ENCODE results near the gene DNM3. TPM values are rescaled to one million over a fixed set of nuclear protein-coding genes. Genes with fewer than 3 reads are reported as not detected.

Gene DNM3
- total RNA-seq, 1 experiment from 2014 or later: 2.7 TPM

DNA sequence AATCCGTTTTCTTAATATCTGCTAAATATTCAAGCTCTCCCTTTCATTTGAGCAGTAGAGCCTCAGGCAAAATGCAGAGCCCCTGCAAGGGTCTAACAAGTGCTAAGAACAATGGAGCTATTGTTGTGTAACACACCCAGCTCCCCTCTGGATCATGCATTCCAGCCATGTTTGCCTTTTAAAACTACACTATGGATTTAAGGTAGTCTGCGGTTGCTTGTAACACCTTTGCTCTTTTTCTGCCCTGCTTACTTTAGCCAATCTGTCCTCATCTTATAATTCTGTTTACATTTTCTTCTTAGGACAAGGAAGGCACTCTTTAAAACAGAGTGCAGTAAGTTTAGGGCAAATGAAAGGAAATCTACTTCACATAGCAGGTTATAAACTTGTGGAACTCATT lies 519.2 kb downstream of the DNM3 start:
- no peak overlapping the region for H2AFZ ChIP-seq (ENCODE audit: low read length)

More for the DNA sequence above, 519.2 kb downstream of the DNM3 start:
- H4K20me1 ChIP-seq (ENCODE audit: control insufficient read depth, insufficient read depth, insufficient read length): no peaks in the 10 kb centered on the region
- no peaks in the 10 kb centered on the region for H3K27me3 ChIP-seq (ENCODE audit: insufficient read depth, low read length)
- H3K9me3 ChIP-seq (ENCODE audit: control insufficient read depth, low read depth, low read length): no peaks in the 10 kb centered on the region
- Mint-ChIP-seq H3K27ac (peak overlapping the region in 1 of 3 experiments; percentile 80; a peak in 2 of 7 replicates), H3K27me3 (ENCODE audit: low read depth) (no peaks in the 10 kb centered on the region), H3K4me1 (peaks cover 25 to 32% of the 10 kb centered on the region in 2 experiments), H3K36me3 (ENCODE audit: insufficient read depth in 1 of 3, low read depth in 3 of 3) (no peaks in the 10 kb centered on the region), H3K9me3 (no peaks in the 10 kb centered on the region; a peak in 1 of 5 replicates), H3K4me3 (peak overlapping the region; percentile 19; a peak in 1 of 5 replicates)
- H3K14ac ChIP-seq (ENCODE audit: insufficient read depth, low read length): no peak overlapping the region
- H2BK5ac ChIP-seq (ENCODE audit: insufficient read length, low read length): no peak overlapping the region
- no peaks in the 10 kb centered on the region for H3K79me1 ChIP-seq (ENCODE audit: insufficient read depth, low read depth, low read length, poor library complexity, severe bottlenecking)
- H3K4me2 ChIP-seq (ENCODE audit: insufficient read depth, insufficient read length, low read length): peak overlapping the region; percentile 43
- H3K23me2 ChIP-seq (ENCODE audit: insufficient read length, low read depth, low read length, poor library complexity, severe bottlenecking): peaks cover 2% of the 10 kb centered on the region
- H3K27ac ChIP-seq (ENCODE audit: insufficient read length, low read depth, low read length): peak overlapping the region; percentile 71
- DNase-seq: peak; percentile 73
- TF ChIP-seq, protein P1, sequence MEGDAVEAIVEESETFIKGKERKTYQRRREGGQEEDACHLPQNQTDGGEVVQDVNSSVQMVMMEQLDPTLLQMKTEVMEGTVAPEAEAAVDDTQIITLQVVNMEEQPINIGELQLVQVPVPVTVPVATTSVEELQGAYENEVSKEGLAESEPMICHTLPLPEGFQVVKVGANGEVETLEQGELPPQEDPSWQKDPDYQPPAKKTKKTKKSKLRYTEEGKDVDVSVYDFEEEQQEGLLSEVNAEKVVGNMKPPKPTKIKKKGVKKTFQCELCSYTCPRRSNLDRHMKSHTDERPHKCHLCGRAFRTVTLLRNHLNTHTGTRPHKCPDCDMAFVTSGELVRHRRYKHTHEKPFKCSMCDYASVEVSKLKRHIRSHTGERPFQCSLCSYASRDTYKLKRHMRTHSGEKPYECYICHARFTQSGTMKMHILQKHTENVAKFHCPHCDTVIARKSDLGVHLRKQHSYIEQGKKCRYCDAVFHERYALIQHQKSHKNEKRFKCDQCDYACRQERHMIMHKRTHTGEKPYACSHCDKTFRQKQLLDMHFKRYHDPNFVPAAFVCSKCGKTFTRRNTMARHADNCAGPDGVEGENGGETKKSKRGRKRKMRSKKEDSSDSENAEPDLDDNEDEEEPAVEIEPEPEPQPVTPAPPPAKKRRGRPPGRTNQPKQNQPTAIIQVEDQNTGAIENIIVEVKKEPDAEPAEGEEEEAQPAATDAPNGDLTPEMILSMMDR (conservative IDR thresholded peaks at IDR 0.05): no peak
- no peak overlapping the region for H3K23ac ChIP-seq (ENCODE audit: insufficient read length, low read depth, low read length)
- H3K4me1 ChIP-seq (ENCODE audit: insufficient read depth, low read length): peaks cover 17% of the 10 kb centered on the region; the same call in 1 of the 2 replicates
- no peak overlapping the region for H3K4ac ChIP-seq (ENCODE audit: low read depth, low read length)
- H2BK120ac ChIP-seq (ENCODE audit: low read depth, low read length, poor library complexity, severe bottlenecking): no peak overlapping the region
- no peak overlapping the region for H2BK15ac ChIP-seq (ENCODE audit: low read depth, low read length)
- no CpG with 5 or more reads among the region's 2 CpGs for WGBS (ENCODE audit: extremely low coverage, insufficient read length, low lambda C conversion rate)
- no peak overlapping the region for H3K9ac ChIP-seq (ENCODE audit: extremely low read depth, insufficient read length, low read length)
- H2BK12ac ChIP-seq (ENCODE audit: insufficient read length, low read depth, low read length): no peak overlapping the region
- H4K8ac ChIP-seq (replicated peaks; ENCODE audit: insufficient read length, low read depth, low read length): no peak overlapping the region
- H3K79me2 ChIP-seq (ENCODE audit: insufficient read depth, low read length): no peaks in the 10 kb centered on the region
- no peak overlapping the region for H3T11ph ChIP-seq (ENCODE audit: low read length)
- no peak overlapping the region for H4K91ac ChIP-seq (ENCODE audit: insufficient read length, low read depth, low read length)
- H3K56ac ChIP-seq (ENCODE audit: insufficient read length, low read depth, low read length): no peak overlapping the region
- H3K18ac ChIP-seq (ENCODE audit: insufficient read length, low read depth, low read length): no peak overlapping the region
- no peak overlapping the region for H4K5ac ChIP-seq (ENCODE audit: insufficient read length, low read depth, low read length)
- H2BK20ac ChIP-seq (ENCODE audit: low read depth, low read length, poor library complexity, severe bottlenecking): no peak overlapping the region
- no peak overlapping the region for H2AK5ac ChIP-seq (ENCODE audit: insufficient read length, low read length)
